AG04449 (cell line): ENCODE data around the gene GEMIN4.
A peak's percentile ranks its signal among the peaks of the same experiment; 100 is the strongest.
"Not testable (repeated sequence)": the region's sequence is repeated elsewhere in the genome, so short reads cannot be mapped to it uniquely, and the experiment has no call there.

Source experiments
- CTCF ChIA-PET: fragments of 350-600 bp; formaldehyde crosslinking; extraction: SDS; loops from one replicate; lab custom pipeline; 2021; ENCODE audit warnings: antibody characterized with exemption; lab: Yijun Ruan, JAX
- POLR2A ChIA-PET: fragments of 400-600, 350-600 bp; formaldehyde crosslinking; extraction: SDS; loops from one replicate; lab custom pipeline; 2020; ENCODE audit warnings: antibody characterized with exemption, inconsistent platforms; lab: Yijun Ruan, JAX
- DNase-seq: peaks from one replicate; pipeline ENCODE4 v3.0.0-alpha.2; 2010; ENCODE audit warnings: low read depth, low spot score
- H3K4me3 ChIP-seq: 2 replicates; pipeline ENCODE4 v1.5.1; 2011; ENCODE audit warnings: low read depth, mild to moderate bottlenecking, control low read depth, low read length
- CTCF ChIP-seq: IDR thresholded peaks from one replicate; pipeline ENCODE4 v1.5.1; 2011; ENCODE audit warnings: mild to moderate bottlenecking, moderate library complexity, low read length, control low read depth, inconsistent platforms; ENCODE audit not compliant: insufficient read depth; ENCODE audit errors: missing control alignments

Gene GEMIN4

GRCh38 chr17:787641-788221, 35.7 kb upstream of the GEMIN4 start:
- no peak overlapping the region for H3K4me3 ChIP-seq
- DNase-seq: no peak
- CTCF ChIA-PET: interaction anchor here (8.9 kb wide), 1 partner anchor 195 kb away, joined by 104 read pairs; the partner anchor contains the start of gene NXN
- TF ChIP-seq CTCF: no peak
- POLR2A ChIA-PET: no interaction called here

- not testable (repeated sequence) for H3K4me3 ChIP-seq, DNase-seq
- ChIA-PET POLR2A (interaction anchor here (0.6 kb wide), 1 partner anchor 200 kb away, joined by 3 read pairs; no protein-coding TSS in a partner anchor), CTCF (interaction anchor here (1.0 to 8.9 kb wide), 3 partner anchors 9 to 211 kb away, joined by 4 to 104 read pairs (median 19); partner anchors contain the start of genes NXN and TIMM22)
Observed at GRCh38 chr17:785901-786300, 33.8 kb upstream of the GEMIN4 start.

GRCh38 chr17:784143-784542, 32.1 kb upstream of the GEMIN4 start:
- H3K4me3 ChIP-seq: no peak overlapping the region
- no peak for DNase-seq
- CTCF ChIA-PET: interaction anchor here (3.8 to 8.9 kb wide), 2 partner anchors 11 to 198 kb away, joined by 19 to 104 read pairs; partner anchors contain the start of gene NXN
- TF ChIP-seq CTCF: no peak
- POLR2A ChIA-PET: interaction anchor here (0.5 kb wide), 1 partner anchor 189 kb away, joined by 4 read pairs; no protein-coding TSS in a partner anchor

- POLR2A ChIA-PET: interaction anchor here (0.5 to 1.4 kb wide), 4 partner anchors 198 to 291 kb away, joined by 3 to 7 read pairs (median 3); partner anchors contain the start of genes NXN and TIMM22
- DNase-seq: no peak
- no peak for TF ChIP-seq CTCF
- H3K4me3 ChIP-seq: peak within 1 kb of the TSS; percentile 98
- CTCF ChIA-PET: interaction anchor here (0.7 to 7.4 kb wide), 14 partner anchors 9 to 940 kb away, joined by 3 to 102 read pairs (median 5); partner anchors contain the start of genes GEMIN4, NXN and TIMM22
Observed at GRCh38 chr17:781805-782731, 30.0 kb upstream of the GEMIN4 start, which contains the start of the genes GLOD4 and MRM3. GLOD4 (minus strand) TSS chr17:782280; CDS start chr17:782255, 25 bp downstream. MRM3 (plus strand) TSS chr17:782353; CDS start chr17:782379, 26 bp downstream.

GRCh38 chr17:778096-778495, 26.0 kb upstream of the GEMIN4 start:
- TF ChIP-seq CTCF: no peak
- H3K4me3 ChIP-seq: no peak overlapping the region
- DNase-seq: no peak
- ChIA-PET CTCF (interaction anchor here (1.2 to 7.4 kb wide), 2 partner anchors 25 to 204 kb away, joined by 5 to 102 read pairs; partner anchors contain the start of genes GEMIN4 and NXN), POLR2A (no interaction called here)

- ChIA-PET POLR2A (no interaction called here), CTCF (interaction anchor here (0.9 to 3.2 kb wide), 4 partner anchors 10 to 207 kb away, joined by 3 to 11 read pairs (median 4); partner anchors contain the start of gene GEMIN4)
- no peak for DNase-seq
- no peak overlapping the region for H3K4me3 ChIP-seq
- no peak for TF ChIP-seq CTCF
Observed at GRCh38 chr17:774313-774584, 22.2 kb upstream of the GEMIN4 start.
